GM18909 (cell line): ENCODE results near the gene BCL2.
"Not testable (repeated sequence)": the region's sequence is repeated elsewhere in the genome, so short reads cannot be mapped to it uniquely, and the experiment has no call there.

Experiments used
- ATAC-seq: cut with Tn5 transposase; IDR thresholded peaks from one replicate; pipeline ENCODE4 v1.9.1; 2021; ENCODE audit warnings: mild to moderate bottlenecking; ENCODE audit not compliant: unreplicated experiment, poor library complexity

Gene BCL2

GRCh38 chr18:63319383-63320122 is at the start of gene BCL2:
Gene BCL2, minus strand, starts transcription at chr18:63319769.
- peak; percentile 17 for ATAC-seq

- no peak for ATAC-seq
Observed at GRCh38 chr18:63368611-63369010, 49.0 kb upstream of the BCL2 start.

GRCh38 chr18:63367053-63367953 is 47.7 kb upstream of the BCL2 start, which contains the start of gene KDSR:
Gene KDSR, minus strand, starts transcription at chr18:63367206. Its CDS starts 88 bp downstream, at chr18:63367118.
- peak; percentile 88 for ATAC-seq

- ATAC-seq: peak; percentile 30
Observed at GRCh38 chr18:63366213-63367052, 46.9 kb upstream of the BCL2 start.

GRCh38 chr18:63365876-63366212 is 46.3 kb upstream of the BCL2 start:
- ATAC-seq: peak; percentile 3

- no peak for ATAC-seq
Observed at GRCh38 chr18:63363951-63364350, 44.4 kb upstream of the BCL2 start.

GRCh38 chr18:63363420-63363819 is 43.9 kb upstream of the BCL2 start:
- ATAC-seq: not testable (repeated sequence)

- no peak for ATAC-seq
Observed at GRCh38 chr18:63356272-63356896, 36.8 kb upstream of the BCL2 start.

- ATAC-seq: no peak
Observed at GRCh38 chr18:63350230-63350629, 30.7 kb upstream of the BCL2 start.

- ATAC-seq: peak; percentile 65
Observed at GRCh38 chr18:63348508-63349136, 29.1 kb upstream of the BCL2 start.

- ATAC-seq: no peak
Observed at GRCh38 chr18:63346480-63347183, 27.1 kb upstream of the BCL2 start.

- ATAC-seq: no peak
Observed at GRCh38 chr18:63346031-63346430, 26.5 kb upstream of the BCL2 start.

- ATAC-seq: no peak
Observed at GRCh38 chr18:63344918-63345317, 25.3 kb upstream of the BCL2 start.

GRCh38 chr18:63344263-63344662 is 24.7 kb upstream of the BCL2 start:
- no peak for ATAC-seq

GRCh38 chr18:63342206-63342605 is 22.6 kb upstream of the BCL2 start:
- no peak for ATAC-seq

- no peak for ATAC-seq
Observed at GRCh38 chr18:63339920-63340484, 20.4 kb upstream of the BCL2 start.

GRCh38 chr18:63336366-63337099 is 17.0 kb upstream of the BCL2 start:
- no peak for ATAC-seq

GRCh38 chr18:63331105-63331504 is 11.5 kb upstream of the BCL2 start:
- no peak for ATAC-seq
